ENCODE results near the gene PCDHB15. TPM values are rescaled to one million over a fixed set of nuclear protein-coding genes. Genes with fewer than 3 reads are reported as not detected.

The PCDHB15 gene
- total and polyA plus RNA-seq, 2 experiments from 2014 or later = 1.5 to 2.7 TPM

DNA sequence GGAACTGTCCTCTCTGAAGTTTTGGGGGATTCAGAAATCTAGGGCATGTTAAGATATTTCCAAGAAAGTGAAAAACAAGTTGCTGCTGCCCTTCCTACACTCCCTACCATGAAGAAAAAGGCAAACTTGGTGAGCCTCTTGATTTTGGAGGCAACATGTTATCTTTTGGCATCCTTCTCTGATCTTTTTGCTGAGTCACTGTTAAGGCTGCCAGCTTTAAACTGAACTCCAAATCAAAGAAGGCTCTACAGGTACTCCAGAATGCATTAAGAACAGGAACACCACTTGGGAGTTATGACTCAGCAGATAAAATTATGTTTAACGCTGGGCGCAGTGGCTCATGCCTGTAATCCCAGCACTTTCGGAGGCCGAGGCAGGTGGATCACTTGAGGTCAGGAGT, 24.0 kb downstream of the PCDHB15 start:
- Histone ChIP-seq H4K20me1 (ENCODE audit: insufficient read depth) (no peaks in the 10 kb centered on the region), H3K4me2 (ENCODE audit: unreplicated experiment) (no peak overlapping the region), H3K4me3 (no peak overlapping the region), H3K9me2 (ENCODE audit: insufficient read depth) (no peaks in the 10 kb centered on the region), H3K36me3 (ENCODE audit: low read depth) (no peaks in the 10 kb centered on the region), H3K4me1 (ENCODE audit: insufficient read depth) (no peaks in the 10 kb centered on the region), H3K27ac (no peak overlapping the region), H3F3A (ENCODE audit: insufficient read depth) (no peaks in the 10 kb centered on the region), H3K27me3 (replicated peaks; ENCODE audit: insufficient read depth) (no peaks in the 10 kb centered on the region), H3K9me3 (ENCODE audit: low read depth) (peaks cover 7% of the 10 kb centered on the region), H3K9ac (no peak overlapping the region), H3K79me2 (ENCODE audit: insufficient read depth) (no peaks in the 10 kb centered on the region), H2AFZ (no peak overlapping the region)
- 87 to 91% methylated on average over 4 of the region's 4 CpGs for WGBS, 2 experiments (ENCODE audit: low coverage in 1 of 2, low lambda C conversion rate in 2 of 2, missing lambda C conversion rate in 2 of 2)
- in situ Hi-C loops (cut with MboI) = no loop called here
- DNase-seq = no peak
- no peak for TF ChIP-seq EZH2phosphoT487 (IDR thresholded peaks at IDR 0.05; ENCODE audit: insufficient read depth, low read depth)
- no peak for TF ChIP-seq EZH2 (IDR thresholded peaks at IDR 0.05; ENCODE audit: insufficient read depth, poor library complexity, severe bottlenecking)

DNA sequence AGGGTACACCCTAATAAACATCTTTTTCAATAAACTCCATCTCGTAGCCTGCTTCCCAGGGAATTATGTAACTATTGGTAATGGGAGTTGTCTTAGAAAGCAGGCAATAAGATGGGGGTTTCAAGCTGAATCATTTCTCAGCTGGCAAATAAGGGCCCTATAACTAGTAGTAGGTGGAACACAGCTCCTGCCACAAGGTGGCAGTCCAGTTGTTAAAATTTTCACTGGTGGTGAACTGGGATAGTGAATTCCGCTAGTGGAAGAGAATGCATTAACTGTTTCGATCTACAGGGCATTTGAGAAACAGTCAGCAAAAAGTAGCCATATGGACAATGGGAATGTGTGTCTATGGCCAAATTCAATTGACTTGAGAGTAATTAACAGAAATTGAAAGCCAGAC, 27.7 kb downstream of the PCDHB15 start:
- 41 to 47% methylated on average over 3 of the region's 3 CpGs for WGBS, 2 experiments (ENCODE audit: low coverage in 1 of 2, low lambda C conversion rate in 2 of 2, missing lambda C conversion rate in 2 of 2)
- Histone ChIP-seq H3K36me3 (ENCODE audit: low read depth) (no peaks in the 10 kb centered on the region), H3K27ac (no peak overlapping the region), H3K4me3 (no peak overlapping the region), H3K9ac (no peak overlapping the region), H3F3A (ENCODE audit: insufficient read depth) (no peaks in the 10 kb centered on the region), H3K4me2 (ENCODE audit: unreplicated experiment) (no peak overlapping the region), H3K4me1 (ENCODE audit: insufficient read depth) (no peaks in the 10 kb centered on the region), H3K79me2 (ENCODE audit: insufficient read depth) (no peaks in the 10 kb centered on the region), H4K20me1 (ENCODE audit: insufficient read depth) (no peaks in the 10 kb centered on the region), H3K9me2 (ENCODE audit: insufficient read depth) (no peaks in the 10 kb centered on the region), H3K27me3 (replicated peaks; ENCODE audit: insufficient read depth) (no peaks in the 10 kb centered on the region), H2AFZ (no peak overlapping the region), H3K9me3 (ENCODE audit: low read depth) (no peaks in the 10 kb centered on the region)
- in situ Hi-C loops (cut with MboI) = no loop called here
- no peak for DNase-seq
- TF ChIP-seq EZH2 (IDR thresholded peaks at IDR 0.05; ENCODE audit: insufficient read depth, poor library complexity, severe bottlenecking) (no peak), EZH2phosphoT487 (IDR thresholded peaks at IDR 0.05; ENCODE audit: insufficient read depth, low read depth) (no peak)

DNA sequence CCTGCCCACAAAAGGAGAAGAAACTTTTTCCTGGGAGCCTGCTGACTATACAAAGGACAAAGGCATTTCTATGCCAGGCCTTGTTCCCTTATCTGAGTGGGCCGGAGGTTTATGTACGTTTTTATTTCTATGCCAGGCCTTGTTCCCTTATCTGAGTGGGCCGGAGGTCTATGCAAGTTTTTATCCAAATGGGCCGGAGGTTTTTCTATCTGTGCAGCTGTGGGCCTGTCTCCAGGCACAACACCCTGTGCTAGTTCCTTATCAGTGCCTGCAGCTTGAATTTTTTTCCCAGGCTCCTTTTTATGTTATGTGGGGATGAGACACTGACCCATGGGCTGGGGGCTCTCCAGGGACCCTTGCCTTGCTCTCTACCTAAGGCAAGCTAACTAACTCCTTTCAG, 53.2 kb downstream of the PCDHB15 start:
- H3K4me2 ChIP-seq (ENCODE audit: unreplicated experiment) = no peak overlapping the region
- TF ChIP-seq EZH2 (IDR thresholded peaks at IDR 0.05; ENCODE audit: insufficient read depth, poor library complexity, severe bottlenecking) = no peak
- no peak for TF ChIP-seq EZH2phosphoT487 (IDR thresholded peaks at IDR 0.05; ENCODE audit: insufficient read depth, low read depth)
- no peak overlapping the region for H3K27ac ChIP-seq
- H3K9me2 ChIP-seq (ENCODE audit: insufficient read depth) = no peaks in the 10 kb centered on the region
- no peaks in the 10 kb centered on the region for H4K20me1 ChIP-seq (ENCODE audit: insufficient read depth)
- WGBS, 2 experiments (ENCODE audit: low coverage in 1 of 2, low lambda C conversion rate in 2 of 2, missing lambda C conversion rate in 2 of 2) = 85 to 95% methylated on average over 4 of the region's 4 CpGs
- no peaks in the 10 kb centered on the region for H3F3A ChIP-seq (ENCODE audit: insufficient read depth)
- H3K27me3 ChIP-seq (replicated peaks; ENCODE audit: insufficient read depth) = no peaks in the 10 kb centered on the region
- no peak overlapping the region for H2AFZ ChIP-seq
- peaks cover 16% of the 10 kb centered on the region; the same call in 1 of the 2 replicates for H3K79me2 ChIP-seq (ENCODE audit: insufficient read depth)
- no peaks in the 10 kb centered on the region for H3K36me3 ChIP-seq (ENCODE audit: low read depth)
- H3K9me3 ChIP-seq (ENCODE audit: low read depth) = no peaks in the 10 kb centered on the region
- H3K9ac ChIP-seq = no peak overlapping the region
- in situ Hi-C loops (cut with MboI) = no loop called here
- no peak overlapping the region for H3K4me3 ChIP-seq
- DNase-seq = no peak
- no peaks in the 10 kb centered on the region for H3K4me1 ChIP-seq (ENCODE audit: insufficient read depth)

Other genes with a start within 250 kb of the PCDHB15 start
Only the 30 nearest of the 39 such genes appear.
- 4.9 and 8.9 TPM in 2 replicates for gene PCDHB2, start 150.8 kb upstream of the PCDHB15 start, total RNA-seq (2014; rRNA removed; shearing (Covaris generic))
- 4.4 and 6.0 TPM in 2 replicates for gene PCDHB2, start 150.8 kb upstream of the PCDHB15 start, polyA plus RNA-seq (2016; fragmentation: Nextera tagmentation; extraction: Ambion mirVana)
- gene PCDHB3, start 144.9 kb upstream of the PCDHB15 start, total RNA-seq (2014; rRNA removed; shearing (Covaris generic)) = 0.76 and 1.1 TPM in 2 replicates
- 0.23 and 0.24 TPM in 2 replicates for gene PCDHB3, start 144.9 kb upstream of the PCDHB15 start, polyA plus RNA-seq (2016; fragmentation: Nextera tagmentation; extraction: Ambion mirVana)
- gene PCDHB4, start 123.6 kb upstream of the PCDHB15 start, total RNA-seq (2014; rRNA removed; shearing (Covaris generic)) = 0.22 and 0.63 TPM in 2 replicates
- 0.60 and 1.0 TPM in 2 replicates for gene PCDHB4, start 123.6 kb upstream of the PCDHB15 start, polyA plus RNA-seq (2016; fragmentation: Nextera tagmentation; extraction: Ambion mirVana)
- 0.43 and 1.3 TPM in 2 replicates for gene PCDHB5, start 110.2 kb upstream of the PCDHB15 start, total RNA-seq (2014; rRNA removed; shearing (Covaris generic))
- 0.05 TPM in 1 of 2 replicates, not detected in the other for gene PCDHB5, start 110.2 kb upstream of the PCDHB15 start, polyA plus RNA-seq (2016; fragmentation: Nextera tagmentation; extraction: Ambion mirVana)
- gene PCDHB6, start 95.3 kb upstream of the PCDHB15 start, total RNA-seq (2014; rRNA removed; shearing (Covaris generic)) = 0.22 and 0.38 TPM in 2 replicates
- gene PCDHB6, start 95.3 kb upstream of the PCDHB15 start, polyA plus RNA-seq (2016; fragmentation: Nextera tagmentation; extraction: Ambion mirVana) = 0.10 and 0.25 TPM in 2 replicates
- gene PCDHB7, start 72.8 kb upstream of the PCDHB15 start, total RNA-seq (2014; rRNA removed; shearing (Covaris generic)) = 0.65 and 0.89 TPM in 2 replicates
- gene PCDHB7, start 72.8 kb upstream of the PCDHB15 start, polyA plus RNA-seq (2016; fragmentation: Nextera tagmentation; extraction: Ambion mirVana) = 0.51 and 0.52 TPM in 2 replicates
- gene PCDHB8, start 67.6 kb upstream of the PCDHB15 start, total RNA-seq (2014; rRNA removed; shearing (Covaris generic)) = 2.1 and 2.9 TPM in 2 replicates
- gene PCDHB8, start 67.6 kb upstream of the PCDHB15 start, polyA plus RNA-seq (2016; fragmentation: Nextera tagmentation; extraction: Ambion mirVana) = 0.83 and 1.0 TPM in 2 replicates
- gene PCDHB16, start 63.0 kb upstream of the PCDHB15 start, total RNA-seq (2014; rRNA removed; shearing (Covaris generic)) = 4.2 and 5.1 TPM in 2 replicates
- 4.8 and 5.0 TPM in 2 replicates for gene PCDHB16, start 63.0 kb upstream of the PCDHB15 start, polyA plus RNA-seq (2016; fragmentation: Nextera tagmentation; extraction: Ambion mirVana)
- 1.5 and 2.5 TPM in 2 replicates for gene PCDHB9, start 58.2 kb upstream of the PCDHB15 start, total RNA-seq (2014; rRNA removed; shearing (Covaris generic))
- gene PCDHB9, start 58.2 kb upstream of the PCDHB15 start, polyA plus RNA-seq (2016; fragmentation: Nextera tagmentation; extraction: Ambion mirVana) = 1.3 and 1.9 TPM in 2 replicates
- gene PCDHB10, start 53.0 kb upstream of the PCDHB15 start, total RNA-seq (2014; rRNA removed; shearing (Covaris generic)) = 1.3 and 2.9 TPM in 2 replicates
- 0.86 and 1.3 TPM in 2 replicates for gene PCDHB10, start 53.0 kb upstream of the PCDHB15 start, polyA plus RNA-seq (2016; fragmentation: Nextera tagmentation; extraction: Ambion mirVana)
- 0.38 and 1.2 TPM in 2 replicates for gene PCDHB11, start 45.8 kb upstream of the PCDHB15 start, total RNA-seq (2014; rRNA removed; shearing (Covaris generic))
- 1.1 TPM in 2 replicates for gene PCDHB11, start 45.8 kb upstream of the PCDHB15 start, polyA plus RNA-seq (2016; fragmentation: Nextera tagmentation; extraction: Ambion mirVana)
- gene PCDHB12, start 36.7 kb upstream of the PCDHB15 start, total RNA-seq (2014; rRNA removed; shearing (Covaris generic)) = 0.43 and 2.9 TPM in 2 replicates
- gene PCDHB12, start 36.7 kb upstream of the PCDHB15 start, polyA plus RNA-seq (2016; fragmentation: Nextera tagmentation; extraction: Ambion mirVana) = 0.48 and 0.53 TPM in 2 replicates
- gene PCDHB13, start 31.5 kb upstream of the PCDHB15 start, total RNA-seq (2014; rRNA removed; shearing (Covaris generic)) = 2.8 and 3.3 TPM in 2 replicates
- 1.6 and 2.0 TPM in 2 replicates for gene PCDHB13, start 31.5 kb upstream of the PCDHB15 start, polyA plus RNA-seq (2016; fragmentation: Nextera tagmentation; extraction: Ambion mirVana)
- gene PCDHB14, start 22.1 kb upstream of the PCDHB15 start, total RNA-seq (2014; rRNA removed; shearing (Covaris generic)) = 2.1 and 4.3 TPM in 2 replicates
- 1.7 and 2.1 TPM in 2 replicates for gene PCDHB14, start 22.1 kb upstream of the PCDHB15 start, polyA plus RNA-seq (2016; fragmentation: Nextera tagmentation; extraction: Ambion mirVana)
- not detected in 2 replicates for gene SLC25A2, start 58.7 kb downstream of the PCDHB15 start, total RNA-seq (2014; rRNA removed; shearing (Covaris generic))
- not detected in 2 replicates for gene SLC25A2, start 58.7 kb downstream of the PCDHB15 start, polyA plus RNA-seq (2016; fragmentation: Nextera tagmentation; extraction: Ambion mirVana)
- 65.0 and 65.9 TPM in 2 replicates for gene TAF7, start 75.4 kb downstream of the PCDHB15 start, total RNA-seq (2014; rRNA removed; shearing (Covaris generic))
- gene TAF7, start 75.4 kb downstream of the PCDHB15 start, polyA plus RNA-seq (2016; fragmentation: Nextera tagmentation; extraction: Ambion mirVana) = 104 and 114 TPM in 2 replicates
- gene PCDHGA1, start 85.1 kb downstream of the PCDHB15 start, total RNA-seq (2014; rRNA removed; shearing (Covaris generic)) = 0.38 and 1.8 TPM in 2 replicates
- gene PCDHGA1, start 85.1 kb downstream of the PCDHB15 start, polyA plus RNA-seq (2016; fragmentation: Nextera tagmentation; extraction: Ambion mirVana) = 0.63 and 0.72 TPM in 2 replicates
- gene PCDHGA2, start 93.4 kb downstream of the PCDHB15 start, total RNA-seq (2014; rRNA removed; shearing (Covaris generic)) = 6.3 and 7.3 TPM in 2 replicates
- 4.3 and 5.3 TPM in 2 replicates for gene PCDHGA2, start 93.4 kb downstream of the PCDHB15 start, polyA plus RNA-seq (2016; fragmentation: Nextera tagmentation; extraction: Ambion mirVana)
- gene PCDHGA3, start 98.4 kb downstream of the PCDHB15 start, total RNA-seq (2014; rRNA removed; shearing (Covaris generic)) = 7.5 and 7.6 TPM in 2 replicates
- gene PCDHGA3, start 98.4 kb downstream of the PCDHB15 start, polyA plus RNA-seq (2016; fragmentation: Nextera tagmentation; extraction: Ambion mirVana) = 4.0 and 5.4 TPM in 2 replicates
- gene PCDHGB1, start 104.7 kb downstream of the PCDHB15 start, total RNA-seq (2014; rRNA removed; shearing (Covaris generic)) = 0.25 and 0.86 TPM in 2 replicates
- gene PCDHGB1, start 104.7 kb downstream of the PCDHB15 start, polyA plus RNA-seq (2016; fragmentation: Nextera tagmentation; extraction: Ambion mirVana) = 0.16 and 0.19 TPM in 2 replicates
- gene PCDHGA4, start 109.6 kb downstream of the PCDHB15 start, total RNA-seq (2014; rRNA removed; shearing (Covaris generic)) = 10.8 and 13.9 TPM in 2 replicates
- 8.1 and 8.6 TPM in 2 replicates for gene PCDHGA4, start 109.6 kb downstream of the PCDHB15 start, polyA plus RNA-seq (2016; fragmentation: Nextera tagmentation; extraction: Ambion mirVana)
- gene PCDHGB2, start 114.6 kb downstream of the PCDHB15 start, total RNA-seq (2014; rRNA removed; shearing (Covaris generic)) = 2.2 and 2.5 TPM in 2 replicates
- gene PCDHGB2, start 114.6 kb downstream of the PCDHB15 start, polyA plus RNA-seq (2016; fragmentation: Nextera tagmentation; extraction: Ambion mirVana) = 0.76 and 0.94 TPM in 2 replicates
- gene PCDHGA5, start 118.8 kb downstream of the PCDHB15 start, total RNA-seq (2014; rRNA removed; shearing (Covaris generic)) = 0.86 and 1.3 TPM in 2 replicates
- 0.24 and 0.35 TPM in 2 replicates for gene PCDHGA5, start 118.8 kb downstream of the PCDHB15 start, polyA plus RNA-seq (2016; fragmentation: Nextera tagmentation; extraction: Ambion mirVana)
- gene PCDHGB3, start 124.8 kb downstream of the PCDHB15 start, total RNA-seq (2014; rRNA removed; shearing (Covaris generic)) = 2.8 and 4.0 TPM in 2 replicates
- 0.95 and 1.2 TPM in 2 replicates for gene PCDHGB3, start 124.8 kb downstream of the PCDHB15 start, polyA plus RNA-seq (2016; fragmentation: Nextera tagmentation; extraction: Ambion mirVana)
- 5.4 and 5.8 TPM in 2 replicates for gene PCDHGA6, start 128.5 kb downstream of the PCDHB15 start, total RNA-seq (2014; rRNA removed; shearing (Covaris generic))
- 2.1 and 2.6 TPM in 2 replicates for gene PCDHGA6, start 128.5 kb downstream of the PCDHB15 start, polyA plus RNA-seq (2016; fragmentation: Nextera tagmentation; extraction: Ambion mirVana)
- gene PCDHGA7, start 137.3 kb downstream of the PCDHB15 start, total RNA-seq (2014; rRNA removed; shearing (Covaris generic)) = 0.43 and 1.6 TPM in 2 replicates
- gene PCDHGA7, start 137.3 kb downstream of the PCDHB15 start, polyA plus RNA-seq (2016; fragmentation: Nextera tagmentation; extraction: Ambion mirVana) = 0.84 and 1.1 TPM in 2 replicates
- gene PCDHGB4, start 142.3 kb downstream of the PCDHB15 start, total RNA-seq (2014; rRNA removed; shearing (Covaris generic)) = 6.8 and 7.6 TPM in 2 replicates
- 5.0 and 5.6 TPM in 2 replicates for gene PCDHGB4, start 142.3 kb downstream of the PCDHB15 start, polyA plus RNA-seq (2016; fragmentation: Nextera tagmentation; extraction: Ambion mirVana)
- 0.86 and 1.5 TPM in 2 replicates for gene PCDHGA8, start 147.2 kb downstream of the PCDHB15 start, total RNA-seq (2014; rRNA removed; shearing (Covaris generic))
- gene PCDHGA8, start 147.2 kb downstream of the PCDHB15 start, polyA plus RNA-seq (2016; fragmentation: Nextera tagmentation; extraction: Ambion mirVana) = 0.25 and 0.69 TPM in 2 replicates
- 13.2 and 14.9 TPM in 2 replicates for gene PCDHGB5, start 152.6 kb downstream of the PCDHB15 start, total RNA-seq (2014; rRNA removed; shearing (Covaris generic))
- gene PCDHGB5, start 152.6 kb downstream of the PCDHB15 start, polyA plus RNA-seq (2016; fragmentation: Nextera tagmentation; extraction: Ambion mirVana) = 15.0 and 15.7 TPM in 2 replicates
- 2.6 and 2.9 TPM in 2 replicates for gene PCDHGA9, start 157.4 kb downstream of the PCDHB15 start, total RNA-seq (2014; rRNA removed; shearing (Covaris generic))
- 0.61 and 0.71 TPM in 2 replicates for gene PCDHGA9, start 157.4 kb downstream of the PCDHB15 start, polyA plus RNA-seq (2016; fragmentation: Nextera tagmentation; extraction: Ambion mirVana)

All from GM23248 (cell line).